ENCODE measurements around the gene PPP1R18.
"Not testable (repeated sequence)": the region's sequence is repeated elsewhere in the genome, so short reads cannot be mapped to it uniquely, and the experiment has no call there.

PPP1R18 gene

DNA sequence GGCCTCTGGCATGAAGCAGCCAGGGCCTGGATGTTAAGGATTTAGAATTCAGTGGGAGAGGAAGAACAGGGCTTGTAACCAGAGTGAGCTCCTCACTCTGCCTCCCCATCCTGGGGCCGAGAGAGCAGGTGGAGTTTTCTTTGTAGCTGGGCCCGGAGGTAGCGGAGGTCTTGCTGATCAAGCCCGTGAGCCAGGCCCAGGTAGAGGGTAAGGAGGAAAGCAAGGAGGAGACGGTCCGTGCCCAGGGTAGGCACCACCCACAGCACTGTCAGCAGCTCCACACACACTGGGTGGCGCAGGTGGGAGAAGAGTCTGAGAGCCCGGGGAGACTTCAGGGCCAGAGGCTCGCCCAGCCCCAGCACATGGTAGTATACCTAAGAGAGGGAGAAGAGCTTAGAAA, 2.1 kb upstream of the PPP1R18 start:
- no peak for DNase-seq

DNA sequence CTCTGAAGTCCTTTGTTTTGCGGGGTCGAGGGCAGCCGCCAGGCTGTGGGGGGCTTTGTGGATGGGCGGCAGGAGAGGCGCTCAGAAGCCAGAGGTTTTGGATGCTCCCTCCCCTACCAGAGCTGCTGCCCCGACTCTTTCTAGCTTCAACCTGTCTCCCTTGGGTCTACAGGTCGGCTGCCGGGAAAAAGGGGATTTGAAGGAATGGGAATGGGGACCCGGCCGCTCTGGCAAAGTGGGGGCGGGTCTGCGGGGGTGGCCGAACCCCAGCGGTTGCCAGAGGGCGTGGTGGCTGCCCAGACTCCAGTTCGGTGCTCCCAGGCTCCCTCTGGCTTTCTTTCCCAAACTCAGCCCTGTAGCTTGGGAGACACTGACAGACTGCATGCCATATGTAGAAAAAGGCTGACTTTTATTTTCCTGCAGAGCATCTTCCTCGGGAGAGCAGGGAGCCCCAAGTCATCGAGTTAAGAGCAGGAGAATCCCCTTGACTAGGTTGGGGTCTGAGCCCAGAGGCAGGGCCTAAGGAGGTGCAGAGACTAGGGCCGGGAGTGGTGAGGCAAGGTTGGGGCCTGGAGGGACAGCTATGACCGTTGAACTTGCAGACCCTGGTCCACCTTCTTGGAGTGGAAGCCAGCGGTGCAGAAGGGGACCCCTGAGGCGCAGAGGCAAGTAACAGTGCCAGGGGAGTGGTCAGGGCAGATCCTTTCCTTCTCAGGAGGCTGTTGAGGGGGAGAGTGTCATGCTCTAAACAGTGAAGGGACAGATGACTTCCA, 1.4 kb upstream of the PPP1R18 start:
- DNase-seq, result no peak

DNA sequence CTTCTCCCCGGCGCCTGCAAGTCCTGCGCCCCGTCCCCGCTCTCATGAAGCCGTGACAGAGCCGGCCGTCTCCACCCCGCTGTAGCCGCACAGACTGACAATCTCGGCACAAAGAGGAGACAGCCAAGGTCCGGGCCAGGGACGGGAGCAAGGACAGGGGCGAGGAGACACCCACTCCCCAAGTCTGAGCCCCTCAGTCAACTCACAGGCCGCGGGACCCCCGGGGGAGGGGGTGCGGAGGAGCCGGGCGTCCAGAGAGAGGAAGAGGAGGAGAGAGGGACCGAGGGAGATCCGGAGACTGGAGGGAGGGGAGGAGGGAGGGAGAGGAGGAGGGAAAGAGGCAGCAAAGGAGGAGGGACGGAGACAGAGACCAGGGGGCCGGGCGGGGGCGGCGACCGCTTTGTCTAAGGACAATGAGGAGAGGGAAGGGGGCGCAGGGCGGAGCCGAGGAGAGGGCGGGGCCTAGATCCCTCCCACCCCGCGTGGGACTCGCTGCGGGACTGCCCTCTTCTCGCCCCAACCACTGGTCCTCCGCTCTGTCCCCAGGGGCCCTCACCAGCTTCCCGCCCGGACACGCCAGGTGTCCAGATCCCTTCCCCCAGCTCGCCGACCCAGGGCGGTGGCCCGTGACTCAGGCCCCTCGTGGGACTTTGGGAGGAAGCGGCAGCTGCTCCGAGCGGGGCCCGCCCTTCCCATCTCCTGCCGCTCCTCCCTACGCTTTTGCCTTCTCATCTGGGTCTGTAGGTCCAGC, 638 bp upstream of the PPP1R18 start:
- peak; percentile 94 for DNase-seq

- no peak for DNase-seq
These were observed 1.1 kb downstream of the PPP1R18 start for GRCh38 chr6:30685157-30686008.

DNA sequence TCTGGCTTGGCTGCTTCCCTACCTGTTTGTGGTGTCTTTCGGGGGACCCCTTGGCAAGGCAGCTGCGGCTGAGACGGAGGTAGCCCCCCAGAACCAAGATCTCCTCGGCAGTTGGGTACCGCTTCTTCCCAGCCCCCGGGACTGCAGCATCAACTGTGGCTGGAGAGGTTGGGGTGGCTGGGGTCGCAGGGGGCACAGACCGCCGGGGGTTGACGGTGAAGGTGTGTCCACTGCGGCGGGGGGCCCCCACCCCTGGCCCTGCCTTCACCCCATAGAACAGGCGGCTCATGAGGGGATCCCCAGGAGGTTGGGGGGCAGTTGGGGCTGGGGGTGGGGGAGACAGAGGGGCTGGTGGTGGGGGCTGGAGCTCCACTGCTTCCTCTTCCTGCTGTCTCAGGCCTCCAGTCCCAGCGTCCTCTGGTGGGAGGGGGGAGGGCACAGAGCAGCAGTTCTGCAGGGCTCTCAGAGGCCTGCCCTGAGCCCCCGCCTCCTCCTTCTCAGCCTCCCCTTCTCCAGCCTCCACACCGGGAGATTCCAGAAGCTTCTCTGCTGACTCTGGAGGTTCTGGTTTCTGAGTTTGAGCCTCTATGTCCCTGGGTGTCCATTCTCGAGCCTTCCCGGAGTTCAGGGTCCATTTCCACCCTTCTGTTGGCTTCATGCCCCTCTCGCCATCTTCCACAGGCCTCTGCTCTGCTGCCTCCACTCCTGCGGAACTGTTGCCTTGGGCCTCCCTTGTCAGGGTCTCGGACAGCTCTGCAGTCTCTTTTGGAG, 1.9 kb downstream of the PPP1R18 start:
- DNase-seq, result no peak

DNA sequence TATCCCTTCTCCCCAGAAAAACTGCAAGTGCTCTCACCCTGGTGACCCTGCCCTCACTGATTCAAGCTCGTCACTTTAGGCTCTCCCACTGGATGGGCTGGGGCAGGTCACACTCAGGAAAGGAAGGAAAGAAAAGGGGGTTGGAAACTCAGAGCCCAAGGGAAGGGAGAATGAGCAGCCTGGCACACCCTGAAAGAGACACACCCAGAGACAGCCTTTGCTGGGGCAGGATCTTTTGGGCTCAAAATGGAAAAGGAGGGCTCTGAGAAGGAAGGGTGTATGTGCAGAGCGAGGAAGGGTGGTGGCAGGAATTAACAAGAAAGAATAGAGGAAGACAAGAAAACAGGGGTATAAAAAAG, 2.5 kb downstream of the PPP1R18 start:
- no peak for DNase-seq

DNA sequence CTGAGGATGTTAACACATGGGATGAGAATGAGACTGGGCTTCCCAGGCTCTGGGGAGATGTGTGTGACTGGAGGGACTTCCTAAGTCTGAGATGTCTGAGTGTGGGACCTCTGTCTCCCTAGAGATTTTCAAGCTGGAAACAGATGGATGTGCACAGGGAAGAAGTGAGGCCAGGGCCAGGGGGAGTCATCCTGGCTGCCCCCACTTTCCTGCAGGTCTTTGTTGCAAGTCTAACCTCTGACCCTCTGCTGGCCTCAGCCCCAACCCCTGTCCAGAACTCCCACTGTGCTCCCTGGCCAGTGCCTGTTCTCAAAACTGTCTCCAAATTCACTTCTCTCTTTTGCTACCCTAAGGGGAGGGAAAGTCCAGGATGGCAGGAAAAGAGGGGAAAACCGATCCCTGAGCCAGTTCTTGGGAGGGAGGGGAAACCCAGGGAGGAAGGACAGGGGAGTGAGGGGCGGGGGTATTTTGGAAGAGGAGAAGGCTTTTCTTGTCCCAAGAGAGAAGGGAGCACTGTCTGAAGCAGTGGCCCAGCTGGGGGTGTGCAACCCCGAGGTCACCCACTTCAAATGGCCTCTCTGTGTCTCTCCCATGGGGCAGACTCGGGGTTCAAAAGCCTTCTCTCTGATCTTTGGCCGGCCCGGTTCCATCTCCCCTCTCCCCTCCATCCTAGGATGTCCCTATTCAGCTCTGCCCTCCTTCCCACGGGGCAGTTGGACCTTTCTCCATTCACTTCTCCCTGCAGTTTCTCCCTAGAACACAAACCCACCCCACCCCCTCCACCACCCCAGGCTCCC, 3.1 kb downstream of the PPP1R18 start:
- no peak for DNase-seq

GRCh38 chr6:30682143-30683117, 4.0 kb downstream of the PPP1R18 start:
- peak; percentile 23 for DNase-seq

GRCh38 chr6:30681766-30682142, 4.7 kb downstream of the PPP1R18 start:
- no peak for DNase-seq

DNA sequence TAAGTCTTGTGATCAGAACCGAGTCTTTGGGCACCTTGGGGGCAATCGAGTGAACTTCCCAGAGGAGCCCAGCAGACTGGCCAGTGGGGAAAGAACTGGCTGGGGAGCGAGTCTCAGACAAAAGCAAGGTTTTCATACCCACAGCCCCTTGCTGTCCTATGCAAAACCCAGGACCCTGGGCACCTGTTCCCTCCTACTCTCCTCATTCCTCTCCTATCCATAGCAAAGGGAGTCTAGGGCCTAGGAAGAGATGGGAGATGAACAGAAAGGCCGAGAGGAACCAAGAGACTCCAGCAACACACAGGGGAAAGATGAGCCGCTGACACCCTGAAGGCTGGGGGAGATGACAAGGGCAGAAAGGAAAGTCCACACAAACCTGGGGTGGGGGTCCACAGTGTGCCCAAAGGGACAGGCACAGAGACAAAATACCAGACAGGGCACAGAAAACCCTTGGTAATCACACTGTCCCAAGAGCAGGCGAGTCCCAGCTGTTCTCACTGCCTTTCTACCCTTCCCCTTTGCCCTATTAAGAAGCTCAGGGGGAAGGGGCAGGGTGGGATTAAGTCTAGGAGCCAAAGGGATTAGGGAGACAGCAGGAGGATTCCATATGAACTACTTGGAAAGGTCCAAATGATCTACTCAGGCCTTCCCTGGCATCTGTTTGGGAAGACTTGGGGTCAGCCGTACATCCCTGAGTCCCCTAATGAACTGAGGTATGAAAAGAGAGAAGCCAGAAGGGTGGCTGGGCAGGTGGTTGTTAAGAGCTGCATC, 6.5 kb downstream of the PPP1R18 start:
- no peak for DNase-seq

DNA sequence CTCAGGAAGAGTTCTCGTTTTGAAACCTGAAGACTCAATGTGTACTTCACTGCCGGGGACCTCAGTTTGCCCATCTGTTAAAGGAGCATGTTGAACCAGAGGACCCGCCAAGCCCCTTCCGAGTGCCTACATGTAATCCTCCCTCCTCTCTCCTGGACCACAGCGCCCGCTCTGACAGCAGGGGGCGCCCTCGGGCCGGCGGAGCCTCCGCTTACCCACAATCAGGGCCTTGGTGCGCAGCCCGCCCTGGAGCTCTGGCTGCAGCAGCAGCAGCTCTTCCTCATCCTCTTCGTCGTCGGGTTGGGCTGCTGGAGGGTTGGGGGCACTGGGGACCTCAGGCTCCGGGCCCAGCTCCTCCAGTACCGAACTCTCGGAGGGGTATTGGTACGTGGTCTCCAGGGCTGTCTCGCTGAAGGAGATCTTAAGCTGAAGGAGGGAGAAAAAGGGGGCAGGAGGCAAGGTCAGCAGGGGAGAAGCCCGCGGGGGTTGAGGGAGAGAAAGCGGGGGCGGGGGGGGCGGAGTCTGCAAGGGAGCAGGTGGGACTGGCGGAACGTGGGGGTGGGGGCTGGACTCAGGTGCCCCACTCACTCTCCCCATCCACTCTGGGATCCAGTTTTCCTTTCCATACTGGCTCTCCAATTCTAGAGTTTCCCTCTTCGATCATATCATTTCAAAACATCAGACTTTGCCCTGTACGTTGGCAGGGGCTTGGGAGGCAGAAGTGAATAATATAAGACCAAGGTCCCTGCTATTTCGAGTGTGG, 7.3 kb downstream of the PPP1R18 start:
- no peak for DNase-seq

DNA sequence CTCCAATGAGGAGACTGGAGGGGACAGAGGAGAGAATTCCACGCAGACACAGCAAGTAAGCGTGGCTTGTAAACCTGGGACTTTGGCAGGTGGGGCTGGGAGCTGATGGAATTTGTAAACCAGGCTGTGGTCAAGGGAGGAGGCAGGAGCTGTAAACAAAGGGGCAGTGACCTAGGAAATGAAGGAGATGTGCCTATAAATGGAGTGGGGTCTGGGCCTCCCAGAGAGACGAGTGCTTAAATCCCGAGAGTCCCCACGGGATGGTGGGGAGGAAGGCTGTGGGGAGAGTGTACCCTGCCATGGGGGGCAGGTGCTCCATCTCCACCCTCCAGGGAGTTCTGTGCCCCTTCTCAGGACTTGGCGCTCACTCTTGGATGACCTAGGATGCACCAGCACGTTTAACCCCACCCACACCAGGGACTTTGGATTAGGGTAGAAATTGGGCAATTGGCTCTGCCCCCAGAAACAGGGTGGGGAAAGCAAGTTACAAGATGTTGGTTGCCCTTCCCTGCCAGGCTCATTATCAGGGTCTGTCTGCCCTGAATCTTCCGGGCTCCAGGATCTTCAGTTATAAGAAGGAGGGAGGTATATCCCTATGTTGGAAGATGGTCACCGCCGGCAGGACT, 9.7 kb downstream of the PPP1R18 start:
- DNase-seq, result no peak

- DNase-seq, result peak; percentile 71
These were observed 13.8 kb downstream of the PPP1R18 start, which contains the start of gene DHX16 for GRCh38 chr6:30672445-30673253. TSS of gene DHX16 (minus strand) at chr6:30673006. CDS start at chr6:30672841, 165 bp downstream.

GRCh38 chr6:30670760-30671527, 15.5 kb downstream of the PPP1R18 start:
- no peak for DNase-seq

- DNase-seq, result not testable (repeated sequence)
These were observed 20.1 kb downstream of the PPP1R18 start for GRCh38 chr6:30666300-30666699.

GRCh38 chr6:30664994-30665767, 21.3 kb downstream of the PPP1R18 start:
- no peak for DNase-seq
